HepG2 (cell line): Measurements from ENCODE around the gene MRAP. TPM values are rescaled to one million over a fixed set of nuclear protein-coding genes. Genes with fewer than 3 reads are reported as not detected.

ENCODE experiments used
- ATAC-seq: fragments of 200-7000 bp; cut with Tn5 transposase; 3 replicates; pipeline ENCODE4 v1.9.1; 2020; ENCODE audit warnings: mild to moderate bottlenecking, moderate library complexity
- BruUV-seq: library from RNA; stranded (reverse); fragments of 400-500 nt; replicated peaks from 2 replicates; lab custom pipeline; 2021; lab: Mats Ljungman, UMichigan
- CTCF ChIA-PET: fragments of 300-600 bp; formaldehyde crosslinking; extraction: SDS; loops from one replicate; lab custom pipeline; 2021; ENCODE audit warnings: low total read pairs, inconsistent platforms, low intra/inter-chr PET ratio; lab: Yijun Ruan, JAX
- POLR2A ChIA-PET: fragments of 350-600 bp; sonication (Branson Sonifier 250); formaldehyde crosslinking; loops from one replicate; lab custom pipeline; 2020; ENCODE audit warnings: antibody characterized with exemption, inconsistent platforms; lab: Yijun Ruan, JAX
- DNase-seq: peaks from one replicate; pipeline ENCODE4 v3.0.0-alpha.2; 2015; ENCODE audit warnings: low spot score
- FAIRE-seq: peaks from 3 replicates; lab custom pipeline; 2011; peaks lifted over from hg19 to GRCh38; lab: Jason Lieb, UNC
- H2AFZ ChIP-seq: one replicate; pipeline ENCODE4 v1.6.1; 2011; ENCODE audit warnings: low read length, inconsistent platforms
- H3K27ac ChIP-seq: fragments of 300-600 bp; 3 replicates; pipeline ENCODE4 v1.8.0; 2011; ENCODE audit warnings: mixed run types, mild to moderate bottlenecking, mixed read lengths, low read length, inconsistent platforms; ENCODE audit not compliant: insufficient read depth; ENCODE audit errors: extremely low read length
- H3K27me3 ChIP-seq, 2 experiments: fragments of 200-600 bp in 1 of 2; 2 replicates in 1 of 2; 3 replicates in 1 of 2; pipeline versions ENCODE4 v1.6.0 to v1.8.0; 2011; ENCODE audit warnings: low read length in 2 of 2, mild to moderate bottlenecking in 2 of 2, moderate library complexity in 2 of 2, inconsistent platforms in 1 of 2; ENCODE audit not compliant: insufficient read depth in 2 of 2, control insufficient read depth in 1 of 2
- H3K36me3 ChIP-seq, 2 experiments: fragments of 200-600 bp in 1 of 2; replicated peaks in 1 of 2; 2 replicates in 1 of 2; 3 replicates in 1 of 2; pipeline versions ENCODE4 v1.5.1 to v1.8.0; 2011; ENCODE audit warnings: low read length in 2 of 2, inconsistent platforms in 1 of 2; ENCODE audit not compliant: insufficient read depth in 2 of 2, control insufficient read depth in 1 of 2
- H3K4me1 ChIP-seq: 2 replicates; pipeline ENCODE4 v1.5.1; 2012; ENCODE audit warnings: low read length, inconsistent platforms; ENCODE audit not compliant: insufficient read depth
- H3K4me2 ChIP-seq: 2 replicates; pipeline ENCODE4 v1.6.0; 2011; ENCODE audit warnings: low read depth, low read length, inconsistent platforms
- H3K4me3 ChIP-seq, 3 experiments: fragments of 200-600 bp in 1 of 3; sonication (generic), shearing (Covaris generic) in 1 of 3; replicated peaks in 1 of 3; 2 replicates each; pipeline ENCODE4 v1.5.1; 2011 to 2016; ENCODE audit warnings: low read length in 3 of 3, inconsistent platforms in 2 of 3, low read depth in 2 of 3, mild to moderate bottlenecking in 2 of 3, control low read depth in 1 of 3, mixed read lengths in 1 of 3; ENCODE audit not compliant: insufficient read depth in 1 of 3
- H3K79me2 ChIP-seq: one replicate; pipeline ENCODE4 v1.6.1; 2011; ENCODE audit warnings: low read length, inconsistent platforms; ENCODE audit not compliant: insufficient read depth
- H3K9ac ChIP-seq: 2 replicates; pipeline ENCODE4 v1.6.0; 2011; ENCODE audit warnings: mild to moderate bottlenecking, low read depth, low read length, inconsistent platforms; ENCODE audit not compliant: insufficient read depth
- H3K9me3 ChIP-seq: 2 replicates; pipeline ENCODE4 v1.5.1; 2012; ENCODE audit warnings: mild to moderate bottlenecking, low read length
- H4K20me1 ChIP-seq: 2 replicates; pipeline ENCODE4 v1.6.0; 2011; ENCODE audit warnings: inconsistent platforms, mild to moderate bottlenecking, low read length, moderate library complexity; ENCODE audit not compliant: insufficient read depth
- BHLHE40 ChIP-seq: IDR thresholded peaks from 2 replicates; pipeline ENCODE4 v1.6.1; 2011; ENCODE audit warnings: low read length, improper control_type of control experiment
- FOXA3 ChIP-seq: IDR thresholded peaks from 2 replicates; pipeline ENCODE4 v1.6.1; 2016; ENCODE audit warnings: missing genetic modification reagents, missing compliant biosample characterization
- FOXK1 ChIP-seq: sonication (generic); formaldehyde crosslinking; IDR thresholded peaks from 2 replicates; pipeline ENCODE4 v1.4.0; 2020; ENCODE audit warnings: low read depth, missing genetic modification reagents, borderline replicate concordance
- FOXO1 ChIP-seq: sonication (generic); formaldehyde crosslinking; IDR thresholded peaks from 2 replicates; pipeline ENCODE4 v1.4.0; 2020; ENCODE audit warnings: missing genetic modification reagents
- GABPA ChIP-seq, 2 experiments: IDR thresholded peaks; 2 replicates each; pipeline ENCODE4 v1.6.1; 2011 to 2016; ENCODE audit warnings: low read depth in 2 of 2, low read length in 1 of 2, missing biosample characterization in 1 of 2, missing genetic modification characterization in 1 of 2
- IRX3 ChIP-seq: sonication (generic); formaldehyde crosslinking; IDR thresholded peaks from 2 replicates; pipeline ENCODE4 v1.8.1; 2023; ENCODE audit warnings: mild to moderate bottlenecking, low read depth, missing genetic modification reagents, borderline replicate concordance
- LCORL ChIP-seq, 2 experiments: fragments of 450-650 bp in 1 of 2; sonication (generic) in 1 of 2; formaldehyde crosslinking in 1 of 2; IDR thresholded peaks; 2 replicates each; pipeline versions ENCODE4 v1.5.0 to v1.6.1; 2017 to 2020; ENCODE audit warnings: antibody characterized with exemption in 1 of 2, missing genetic modification reagents in 1 of 2
- NAIF1 ChIP-seq: sonication (generic); formaldehyde crosslinking; IDR thresholded peaks from 2 replicates; pipeline ENCODE4 v1.5.0; 2020; ENCODE audit warnings: mild to moderate bottlenecking, missing genetic modification reagents, borderline replicate concordance
- RAD21 ChIP-seq: fragments of 450-650 bp; formaldehyde crosslinking; IDR thresholded peaks from 2 replicates; pipeline ENCODE4 v1.5.0; 2020; ENCODE audit warnings: mild to moderate bottlenecking
- SMC3 ChIP-seq: IDR thresholded peaks from 2 replicates; pipeline ENCODE4 v1.6.1; 2011; ENCODE audit warnings: low read length, improper control_type of control experiment
- STAG1 ChIP-seq: sonication (generic); formaldehyde crosslinking; IDR thresholded peaks from 2 replicates; pipeline ENCODE4 v1.4.0; 2020; ENCODE audit warnings: missing genetic modification reagents
- TGIF2 ChIP-seq: IDR thresholded peaks from 2 replicates; pipeline ENCODE4 v1.6.1; 2016; ENCODE audit warnings: control low read depth, missing compliant biosample characterization
- WGBS: methylation state at CpG from one replicate; pipeline ENCODE4 v1.1.6; 2017; ENCODE audit warnings: low lambda C conversion rate; 5-methylcytosine and 5-hydroxymethylcytosine counted together
- in situ Hi-C: cut with HindIII; loops from 2 replicates; pipeline ENCODE4 v1.10.0; 2017; ENCODE audit warnings: low pct_unique_long_range_greater_than_20kb; ENCODE audit not compliant: extremely low pct_ligation_motif_present
- intact Hi-C: fragments of 100-400 bp; cut with micrococcal nuclease; formaldehyde crosslinking; loops from one replicate; pipeline ENCODE4 v1.10.0; 2022; ENCODE audit not compliant: unreplicated experiment
- polyA plus RNA-seq, 8 experiments: library from polyadenylated mRNA; depleted of rRNA in 3 of 8; stranded (reverse) in 7 of 8; unstranded in 1 of 8; fragments of >200 nt; fragmentation: Illumina TruSeq in 4 of 8; extraction: Trizol in 4 of 8; gene quantifications; 2 replicates each; pipeline versions ENCODE4 v1.2.1 to v1.2.3, GENCODE V29; 2011 to 2016; ENCODE audit warnings: low read depth in 4 of 8, missing spikeins in 1 of 8, mixed read lengths in 1 of 8; ENCODE audit not compliant: insufficient read depth in 1 of 8
- total RNA-seq, 5 experiments: library from RNA; depleted of rRNA; stranded (reverse); fragments of >200 nt; fragmentation: Illumina TruSeq; extraction: Trizol; gene quantifications; 2 replicates each; pipeline ENCODE4 v1.2.3, GENCODE V29; 2016; ENCODE audit warnings: low read depth in 1 of 5
- TF ChIP-seq, protein P1 (sequence below): sonication (generic); formaldehyde crosslinking; IDR thresholded peaks from 2 replicates; pipeline ENCODE4 v1.4.0; 2020; ENCODE audit warnings: missing genetic modification reagents, mild to moderate bottlenecking, borderline replicate concordance
- TF ChIP-seq, protein P2 (sequence below): sonication (generic); formaldehyde crosslinking; IDR thresholded peaks from 2 replicates; pipeline ENCODE4 v1.5.0; 2020; ENCODE audit warnings: mild to moderate bottlenecking, missing genetic modification reagents, moderate library complexity

Gene MRAP
- total and polyA plus RNA-seq, 2 of the 13 experiments (the other 11 are each of a cell fraction or from before 2014, with no cell fraction given) = 0.46 to 1.2 TPM

DNA sequence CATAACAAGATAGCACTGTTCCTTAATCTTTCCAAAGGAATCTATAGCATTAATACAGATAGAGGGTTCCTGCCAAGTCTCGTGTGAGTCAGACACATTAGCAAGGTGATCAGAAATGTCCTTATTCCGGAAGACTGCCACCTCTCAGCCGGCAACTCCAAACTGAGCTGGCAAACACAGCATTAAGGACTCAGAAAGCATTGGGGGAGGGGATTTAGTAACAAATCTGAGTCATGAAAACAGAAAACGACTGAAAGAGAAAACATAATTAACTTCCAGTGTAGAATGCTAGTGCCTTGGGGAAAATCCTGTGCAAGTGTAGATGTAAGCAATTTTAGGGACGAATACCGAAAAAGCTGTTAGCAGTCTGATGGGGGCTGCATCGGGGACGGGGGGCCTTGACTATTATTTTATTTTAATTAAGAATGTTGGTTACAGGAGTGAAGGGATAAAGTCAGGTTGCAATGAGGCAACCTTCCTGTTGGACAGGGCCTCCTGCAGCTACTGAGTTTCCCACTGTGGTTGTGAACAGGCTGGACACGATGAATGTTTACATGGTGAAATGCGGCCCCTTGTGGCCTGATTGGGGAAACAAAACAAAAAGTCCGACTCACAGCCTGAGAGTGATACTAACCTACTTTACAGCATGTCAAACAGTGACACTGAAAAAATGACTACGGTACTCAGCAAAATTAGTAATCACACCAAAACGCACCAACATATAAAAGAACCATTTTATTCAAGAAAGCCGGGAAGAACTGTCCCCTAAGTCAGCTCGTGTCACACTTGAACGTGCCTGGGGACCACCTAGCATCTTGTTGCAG is 40.5 kb upstream of the MRAP start:
- ATAC-seq = peak; percentile 97
- 22% methylated on average over 16 of the region's 16 CpGs for WGBS
- peak; percentile 47; the same call in 1 of the 2 replicates for TF ChIP-seq FOXA3 (CRISPR knock-in tag)
- TF ChIP-seq, protein P1, sequence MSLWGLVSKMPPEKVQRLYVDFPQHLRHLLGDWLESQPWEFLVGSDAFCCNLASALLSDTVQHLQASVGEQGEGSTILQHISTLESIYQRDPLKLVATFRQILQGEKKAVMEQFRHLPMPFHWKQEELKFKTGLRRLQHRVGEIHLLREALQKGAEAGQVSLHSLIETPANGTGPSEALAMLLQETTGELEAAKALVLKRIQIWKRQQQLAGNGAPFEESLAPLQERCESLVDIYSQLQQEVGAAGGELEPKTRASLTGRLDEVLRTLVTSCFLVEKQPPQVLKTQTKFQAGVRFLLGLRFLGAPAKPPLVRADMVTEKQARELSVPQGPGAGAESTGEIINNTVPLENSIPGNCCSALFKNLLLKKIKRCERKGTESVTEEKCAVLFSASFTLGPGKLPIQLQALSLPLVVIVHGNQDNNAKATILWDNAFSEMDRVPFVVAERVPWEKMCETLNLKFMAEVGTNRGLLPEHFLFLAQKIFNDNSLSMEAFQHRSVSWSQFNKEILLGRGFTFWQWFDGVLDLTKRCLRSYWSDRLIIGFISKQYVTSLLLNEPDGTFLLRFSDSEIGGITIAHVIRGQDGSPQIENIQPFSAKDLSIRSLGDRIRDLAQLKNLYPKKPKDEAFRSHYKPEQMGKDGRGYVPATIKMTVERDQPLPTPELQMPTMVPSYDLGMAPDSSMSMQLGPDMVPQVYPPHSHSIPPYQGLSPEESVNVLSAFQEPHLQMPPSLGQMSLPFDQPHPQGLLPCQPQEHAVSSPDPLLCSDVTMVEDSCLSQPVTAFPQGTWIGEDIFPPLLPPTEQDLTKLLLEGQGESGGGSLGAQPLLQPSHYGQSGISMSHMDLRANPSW (CRISPR knock-in tag) = 0 out of 2 replicates have a peak, but pooled peaks have one; percentile 51
- peak; percentile 80 for TF ChIP-seq RAD21 (CRISPR knock-in tag)
- TF ChIP-seq FOXK1 (CRISPR knock-in tag) = peak; percentile 48; the same call in 1 of the 2 replicates
- peak; percentile 98 for TF ChIP-seq STAG1 (CRISPR knock-in tag)
- no peak for TF ChIP-seq IRX3 (CRISPR knock-in tag)
- peak; percentile 93 for TF ChIP-seq SMC3
- no peak for TF ChIP-seq NAIF1 (CRISPR knock-in tag)
- no peak for TF ChIP-seq LCORL (IDR thresholded peaks at IDR 0.05)
- TF ChIP-seq LCORL (CRISPR knock-in tag; IDR thresholded peaks at IDR 0.05) = 0 out of 2 replicates have a peak, but pooled peaks have one; percentile 19
- 0 out of 2 replicates have a peak, but pooled peaks have one; percentile 34 for TF ChIP-seq FOXO1
- TF ChIP-seq BHLHE40 = 0 out of 2 replicates have a peak, but pooled peaks have one; percentile 7
- TF ChIP-seq, protein P2, sequence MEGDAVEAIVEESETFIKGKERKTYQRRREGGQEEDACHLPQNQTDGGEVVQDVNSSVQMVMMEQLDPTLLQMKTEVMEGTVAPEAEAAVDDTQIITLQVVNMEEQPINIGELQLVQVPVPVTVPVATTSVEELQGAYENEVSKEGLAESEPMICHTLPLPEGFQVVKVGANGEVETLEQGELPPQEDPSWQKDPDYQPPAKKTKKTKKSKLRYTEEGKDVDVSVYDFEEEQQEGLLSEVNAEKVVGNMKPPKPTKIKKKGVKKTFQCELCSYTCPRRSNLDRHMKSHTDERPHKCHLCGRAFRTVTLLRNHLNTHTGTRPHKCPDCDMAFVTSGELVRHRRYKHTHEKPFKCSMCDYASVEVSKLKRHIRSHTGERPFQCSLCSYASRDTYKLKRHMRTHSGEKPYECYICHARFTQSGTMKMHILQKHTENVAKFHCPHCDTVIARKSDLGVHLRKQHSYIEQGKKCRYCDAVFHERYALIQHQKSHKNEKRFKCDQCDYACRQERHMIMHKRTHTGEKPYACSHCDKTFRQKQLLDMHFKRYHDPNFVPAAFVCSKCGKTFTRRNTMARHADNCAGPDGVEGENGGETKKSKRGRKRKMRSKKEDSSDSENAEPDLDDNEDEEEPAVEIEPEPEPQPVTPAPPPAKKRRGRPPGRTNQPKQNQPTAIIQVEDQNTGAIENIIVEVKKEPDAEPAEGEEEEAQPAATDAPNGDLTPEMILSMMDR = peak; percentile 89
- TF ChIP-seq TGIF2 = 0 out of 2 replicates have a peak, but pooled peaks have one; percentile 15
- no peak for TF ChIP-seq GABPA (IDR thresholded peaks at IDR 0.05; ENCODE audit: low read depth, low read length)
- TF ChIP-seq GABPA (CRISPR knock-in tag; IDR thresholded peaks at IDR 0.05; ENCODE audit: low read depth) = 0 out of 2 replicates have a peak, but pooled peaks have one; percentile 13

More for the DNA sequence above, 40.5 kb upstream of the MRAP start:
- intact Hi-C loops (loop anchor here (1.0 kb wide), 3 partner anchors 392 to 477 kb away; no protein-coding TSS in a partner anchor), in situ Hi-C loops (loop anchor here (10.0 to 25.0 kb wide), 2 partner anchors 271 to 483 kb away; no protein-coding TSS in a partner anchor)
- H3K79me2 ChIP-seq = no peaks in the 10 kb centered on the region
- no peaks in the 10 kb centered on the region for H3K4me1 ChIP-seq
- FAIRE-seq (peak; percentile 93), DNase-seq (peak; percentile 73)
- ChIA-PET POLR2A (interaction anchor here (1.2 kb wide), 1 partner anchor 392 kb away, joined by 3 read pairs; no protein-coding TSS in a partner anchor), CTCF (interaction anchor here (0.6 to 2.3 kb wide), 4 partner anchors 162 to 472 kb away, joined by 3 to 35 read pairs (median 11); no protein-coding TSS in a partner anchor)
- H2AFZ ChIP-seq = no peak overlapping the region
- H3K4me2 ChIP-seq = no peak overlapping the region
- H3K4me3 ChIP-seq = no peak overlapping the region
- H3K36me3 ChIP-seq = no peaks in the 10 kb centered on the region
- BruUV-seq = no TSS peak
- no peak overlapping the region for H3K27ac ChIP-seq
- no peak overlapping the region for H3K9ac ChIP-seq
- no peaks in the 10 kb centered on the region for H3K9me3 ChIP-seq
- no peaks in the 10 kb centered on the region for H4K20me1 ChIP-seq
- H3K27me3 ChIP-seq = peaks cover 0 to 19% of the 10 kb centered on the region in 2 experiments; a peak in 4 of 5 replicates
